HepG2 (cell line): ENCODE measurements around the gene F8. TPM values are rescaled to one million over a fixed set of nuclear protein-coding genes. Genes with fewer than 3 reads are reported as not detected.

ENCODE experiments used
- ATAC-seq: fragments of 200-7000 bp; cut with Tn5 transposase; 3 replicates; pipeline ENCODE4 v1.9.1; 2020; ENCODE audit warnings: mild to moderate bottlenecking, moderate library complexity
- BruUV-seq: library from RNA; stranded (reverse); fragments of 400-500 nt; replicated peaks from 2 replicates; lab custom pipeline; 2021; lab: Mats Ljungman, UMichigan
- CTCF ChIA-PET: fragments of 300-600 bp; formaldehyde crosslinking; extraction: SDS; loops from one replicate; lab custom pipeline; 2021; ENCODE audit warnings: low total read pairs, inconsistent platforms, low intra/inter-chr PET ratio; lab: Yijun Ruan, JAX
- POLR2A ChIA-PET: fragments of 350-600 bp; sonication (Branson Sonifier 250); formaldehyde crosslinking; loops from one replicate; lab custom pipeline; 2020; ENCODE audit warnings: antibody characterized with exemption, inconsistent platforms; lab: Yijun Ruan, JAX
- DNase-seq: peaks from one replicate; pipeline ENCODE4 v3.0.0-alpha.2; 2015; ENCODE audit warnings: low spot score
- FAIRE-seq: peaks from 3 replicates; lab custom pipeline; 2011; peaks lifted over from hg19 to GRCh38; lab: Jason Lieb, UNC
- H2AFZ ChIP-seq: one replicate; pipeline ENCODE4 v1.6.1; 2011; ENCODE audit warnings: low read length, inconsistent platforms
- H3K27ac ChIP-seq: fragments of 300-600 bp; 3 replicates; pipeline ENCODE4 v1.8.0; 2011; ENCODE audit warnings: mixed run types, mild to moderate bottlenecking, mixed read lengths, low read length, inconsistent platforms; ENCODE audit not compliant: insufficient read depth; ENCODE audit errors: extremely low read length
- H3K27me3 ChIP-seq, 2 experiments: fragments of 200-600 bp in 1 of 2; 2 replicates in 1 of 2; 3 replicates in 1 of 2; pipeline versions ENCODE4 v1.6.0 to v1.8.0; 2011; ENCODE audit warnings: low read length in 2 of 2, mild to moderate bottlenecking in 2 of 2, moderate library complexity in 2 of 2, inconsistent platforms in 1 of 2; ENCODE audit not compliant: insufficient read depth in 2 of 2, control insufficient read depth in 1 of 2
- H3K36me3 ChIP-seq, 2 experiments: fragments of 200-600 bp in 1 of 2; replicated peaks in 1 of 2; 2 replicates in 1 of 2; 3 replicates in 1 of 2; pipeline versions ENCODE4 v1.5.1 to v1.8.0; 2011; ENCODE audit warnings: low read length in 2 of 2, inconsistent platforms in 1 of 2; ENCODE audit not compliant: insufficient read depth in 2 of 2, control insufficient read depth in 1 of 2
- H3K4me1 ChIP-seq: 2 replicates; pipeline ENCODE4 v1.5.1; 2012; ENCODE audit warnings: low read length, inconsistent platforms; ENCODE audit not compliant: insufficient read depth
- H3K4me2 ChIP-seq: 2 replicates; pipeline ENCODE4 v1.6.0; 2011; ENCODE audit warnings: low read depth, low read length, inconsistent platforms
- H3K4me3 ChIP-seq, 3 experiments: fragments of 200-600 bp in 1 of 3; sonication (generic), shearing (Covaris generic) in 1 of 3; replicated peaks in 1 of 3; 2 replicates each; pipeline ENCODE4 v1.5.1; 2011 to 2016; ENCODE audit warnings: low read length in 3 of 3, inconsistent platforms in 2 of 3, low read depth in 2 of 3, mild to moderate bottlenecking in 2 of 3, control low read depth in 1 of 3, mixed read lengths in 1 of 3; ENCODE audit not compliant: insufficient read depth in 1 of 3
- H3K79me2 ChIP-seq: one replicate; pipeline ENCODE4 v1.6.1; 2011; ENCODE audit warnings: low read length, inconsistent platforms; ENCODE audit not compliant: insufficient read depth
- H3K9ac ChIP-seq: 2 replicates; pipeline ENCODE4 v1.6.0; 2011; ENCODE audit warnings: mild to moderate bottlenecking, low read depth, low read length, inconsistent platforms; ENCODE audit not compliant: insufficient read depth
- H3K9me3 ChIP-seq: 2 replicates; pipeline ENCODE4 v1.5.1; 2012; ENCODE audit warnings: mild to moderate bottlenecking, low read length
- H4K20me1 ChIP-seq: 2 replicates; pipeline ENCODE4 v1.6.0; 2011; ENCODE audit warnings: inconsistent platforms, mild to moderate bottlenecking, low read length, moderate library complexity; ENCODE audit not compliant: insufficient read depth
- CTCF ChIP-seq: sonication (generic); formaldehyde crosslinking; IDR thresholded peaks from 2 replicates; pipeline ENCODE4 v1.5.0; 2020; ENCODE audit warnings: mild to moderate bottlenecking, missing genetic modification reagents, moderate library complexity
- PLSCR1 ChIP-seq: sonication (generic); formaldehyde crosslinking; IDR thresholded peaks from 2 replicates; pipeline ENCODE4 v1.5.0; 2020; ENCODE audit warnings: missing genetic modification reagents, mild to moderate bottlenecking, borderline replicate concordance
- STAG1 ChIP-seq: sonication (generic); formaldehyde crosslinking; IDR thresholded peaks from 2 replicates; pipeline ENCODE4 v1.4.0; 2020; ENCODE audit warnings: missing genetic modification reagents
- YY1 ChIP-seq: IDR thresholded peaks from 2 replicates; pipeline ENCODE4 v1.6.1; 2011; ENCODE audit warnings: low read length, low read depth, moderate library complexity, mild to moderate bottlenecking; ENCODE audit not compliant: insufficient read depth, insufficient replicate concordance
- ZFP90 ChIP-seq: sonication (generic); formaldehyde crosslinking; IDR thresholded peaks from 2 replicates; pipeline ENCODE4 v1.8.0; 2022; ENCODE audit warnings: missing genetic modification reagents, mild to moderate bottlenecking, inconsistent platforms, borderline replicate concordance
- ZNF800 ChIP-seq: sonication (generic); formaldehyde crosslinking; IDR thresholded peaks from 2 replicates; pipeline ENCODE4 v1.4.0; 2020; ENCODE audit warnings: missing genetic modification reagents
- WGBS: methylation state at CpG from one replicate; pipeline ENCODE4 v1.1.6; 2017; ENCODE audit warnings: low lambda C conversion rate; 5-methylcytosine and 5-hydroxymethylcytosine counted together
- in situ Hi-C: cut with HindIII; loops from 2 replicates; pipeline ENCODE4 v1.10.0; 2017; ENCODE audit warnings: low pct_unique_long_range_greater_than_20kb; ENCODE audit not compliant: extremely low pct_ligation_motif_present
- intact Hi-C: fragments of 100-400 bp; cut with micrococcal nuclease; formaldehyde crosslinking; loops from one replicate; pipeline ENCODE4 v1.10.0; 2022; ENCODE audit not compliant: unreplicated experiment
- polyA plus RNA-seq, 8 experiments: library from polyadenylated mRNA; depleted of rRNA in 3 of 8; stranded (reverse) in 7 of 8; unstranded in 1 of 8; fragments of >200 nt; fragmentation: Illumina TruSeq in 4 of 8; extraction: Trizol in 4 of 8; gene quantifications; 2 replicates each; pipeline versions ENCODE4 v1.2.1 to v1.2.3, GENCODE V29; 2011 to 2016; ENCODE audit warnings: low read depth in 4 of 8, missing spikeins in 1 of 8, mixed read lengths in 1 of 8; ENCODE audit not compliant: insufficient read depth in 1 of 8
- total RNA-seq, 5 experiments: library from RNA; depleted of rRNA; stranded (reverse); fragments of >200 nt; fragmentation: Illumina TruSeq; extraction: Trizol; gene quantifications; 2 replicates each; pipeline ENCODE4 v1.2.3, GENCODE V29; 2016; ENCODE audit warnings: low read depth in 1 of 5

Gene F8
- total and polyA plus RNA-seq, 2 of the 13 experiments (the other 11 are each of a cell fraction or from before 2014, with no cell fraction given) = 0.29 to 0.61 TPM

GRCh38 chrX:155028877-155029291, 6.4 kb upstream of the F8 start (continued):
- TF ChIP-seq PLSCR1 (CRISPR knock-in tag) = no peak
- no peak for TF ChIP-seq YY1
- TF ChIP-seq ZNF800 (CRISPR knock-in tag) = no peak

GRCh38 chrX:155028129-155028528, 5.6 kb upstream of the F8 start:
- no peaks in the 10 kb centered on the region for H3K9me3 ChIP-seq
- FAIRE-seq = no peak
- ATAC-seq = no peak
- TF ChIP-seq STAG1 (CRISPR knock-in tag) (no peak), ZFP90 (CRISPR knock-in tag) (peak; percentile 66; the same call in 1 of the 2 replicates), CTCF (0 out of 2 replicates have a peak, but pooled peaks have one; percentile 17)
- TF ChIP-seq, all 625 proteins: peak for 2
- H3K79me2 ChIP-seq = peaks cover 31% of the 10 kb centered on the region
- peak overlapping the region; percentile 73 for H3K4me2 ChIP-seq
- H3K27me3 ChIP-seq = no peaks in the 10 kb centered on the region; a peak in 1 of 5 replicates
- intact Hi-C loops = loop anchor here (5.0 kb wide), 1 partner anchor 44 kb away; the partner anchor contains the start of genes BRCC3, CMC4 and MTCP1
- H3K27ac ChIP-seq = peak overlapping the region; percentile 97
- no peak for DNase-seq
- in situ Hi-C loops = no loop called here
- no peaks in the 10 kb centered on the region for H4K20me1 ChIP-seq
- H3K4me1 ChIP-seq = peaks cover 33% of the 10 kb centered on the region; the same call in 1 of the 2 replicates
- no peaks in the 10 kb centered on the region for H3K36me3 ChIP-seq
- WGBS = 14% methylated on average over 3 of the region's 3 CpGs
- no TSS peak for BruUV-seq
- ChIA-PET CTCF (no interaction called here), POLR2A (no interaction called here)
- peak overlapping the region; percentile 63 to 89 (median 78); a peak in 4 of 6 replicates for H3K4me3 ChIP-seq
- H3K9ac ChIP-seq = peak overlapping the region; percentile 89
- no peak overlapping the region for H2AFZ ChIP-seq
